HEK293 (cell line): ENCODE data around the gene SSBP3.
"Not testable (repeated sequence)": the region's sequence is repeated elsewhere in the genome, so short reads cannot be mapped to it uniquely, and the experiment has no call there.

ENCODE experiments used
- CTCF ChIA-PET: fragments of 350-600 bp; formaldehyde crosslinking; extraction: SDS; loops from one replicate; lab custom pipeline; 2021; ENCODE audit warnings: antibody characterized with exemption; lab: Yijun Ruan, JAX
- POLR2A ChIA-PET: fragments of 300-600 bp; formaldehyde crosslinking; extraction: SDS; loops from one replicate; lab custom pipeline; 2020; ENCODE audit warnings: antibody characterized with exemption, inconsistent platforms; lab: Yijun Ruan, JAX
- H3K27ac ChIP-seq: fragments of 200-500 bp; sonication (Bioruptor generic); 2 replicates; pipeline ENCODE4 v1.5.1; 2014; ENCODE audit warnings: low read depth, low read length, control low read depth, inconsistent platforms; ENCODE audit errors: extremely low read depth
- H3K36me3 ChIP-seq, 2 experiments: fragments of 200-500 bp in 1 of 2; sonication (Bioruptor generic) in 1 of 2; 1 replicate in 1 of 2; 2 replicates in 1 of 2; pipeline ENCODE4 v1.5.1; 2014 to 2017; ENCODE audit warnings: inconsistent platforms in 2 of 2, low read length in 2 of 2; ENCODE audit not compliant: control insufficient read depth in 2 of 2, insufficient read depth in 1 of 2
- H3K4me1 ChIP-seq: fragments of 200-500 bp; sonication (Bioruptor generic); 2 replicates; pipeline ENCODE4 v1.5.1; 2014; ENCODE audit warnings: mild to moderate bottlenecking, low read length, inconsistent platforms; ENCODE audit not compliant: control insufficient read depth, insufficient read depth
- H3K4me3 ChIP-seq: 2 replicates; pipeline ENCODE4 v1.5.1; 2011; ENCODE audit warnings: low read depth, mild to moderate bottlenecking, control low read depth, low read length, moderate library complexity
- H3K9me3 ChIP-seq: fragments of 200-500 bp; sonication (Bioruptor generic); 2 replicates; pipeline ENCODE4 v1.5.1; 2014; ENCODE audit warnings: low read depth, low read length, inconsistent platforms; ENCODE audit not compliant: control insufficient read depth, insufficient read depth
- EGR2 ChIP-seq: fragments of 450-650 bp; formaldehyde crosslinking; IDR thresholded peaks from 2 replicates; pipeline ENCODE4 v1.5.1; 2016; ENCODE audit warnings: low read depth, missing biosample characterization, missing genetic modification characterization
- HOXD13 ChIP-seq: sonication (generic); formaldehyde crosslinking; IDR thresholded peaks from 2 replicates; pipeline ENCODE4 v1.8.0; 2022; ENCODE audit warnings: missing genetic modification reagents, borderline replicate concordance
- KLF1 ChIP-seq: fragments of 450-650 bp; formaldehyde crosslinking; IDR thresholded peaks from 2 replicates; pipeline ENCODE4 v1.5.1; 2016; ENCODE audit warnings: missing biosample characterization, missing genetic modification characterization
- KLF17 ChIP-seq: fragments of 450-650 bp; formaldehyde crosslinking; IDR thresholded peaks from 2 replicates; pipeline ENCODE4 v1.5.1; 2016; ENCODE audit warnings: missing biosample characterization, missing genetic modification characterization
- KLF8 ChIP-seq: fragments of 450-650 bp; formaldehyde crosslinking; IDR thresholded peaks from 2 replicates; pipeline ENCODE4 v1.5.1; 2016; ENCODE audit warnings: missing biosample characterization, missing genetic modification characterization
- ZBTB10 ChIP-seq: fragments of 450-650 bp; formaldehyde crosslinking; IDR thresholded peaks from 2 replicates; pipeline ENCODE4 v1.5.1; 2016; ENCODE audit warnings: missing biosample characterization, missing genetic modification characterization
- ZFHX2 ChIP-seq: fragments of 450-650 bp; formaldehyde crosslinking; conservative IDR thresholded peaks from 2 replicates; pipeline ENCODE4 v1.5.1; 2016; ENCODE audit warnings: missing biosample characterization, missing genetic modification characterization
- ZFP3 ChIP-seq: fragments of 450-650 bp; formaldehyde crosslinking; IDR thresholded peaks from 2 replicates; pipeline ENCODE4 v1.5.1; 2016; ENCODE audit warnings: low read depth, missing biosample characterization, missing genetic modification characterization
- ZNF548 ChIP-seq: fragments of 450-650 bp; formaldehyde crosslinking; IDR thresholded peaks from 2 replicates; pipeline ENCODE4 v1.5.1; 2016; ENCODE audit warnings: missing biosample characterization, missing genetic modification characterization
- ZNF621 ChIP-seq: fragments of 450-650 bp; formaldehyde crosslinking; IDR thresholded peaks from 2 replicates; pipeline ENCODE4 v1.5.1; 2017; ENCODE audit warnings: missing biosample characterization, missing genetic modification characterization
- TF ChIP-seq, protein P1 (sequence below): fragments of 450-650 bp; formaldehyde crosslinking; IDR thresholded peaks from 2 replicates; pipeline ENCODE4 v1.5.1; 2016; ENCODE audit warnings: missing biosample characterization, missing genetic modification characterization

Gene SSBP3

GRCh38 chr1:54424398-54424797, 18.2 kb upstream of the SSBP3 start:
- CTCF ChIA-PET = no interaction called here
- POLR2A ChIA-PET = interaction anchor here (0.6 to 1.0 kb wide), 2 partner anchors 10 to 17 kb away, joined by 3 read pairs; no protein-coding TSS in a partner anchor
- no peak for TF ChIP-seq ZNF621 (tag by site-specific recombination)
- no peak for TF ChIP-seq HOXD13 (CRISPR knock-in tag)

DNA sequence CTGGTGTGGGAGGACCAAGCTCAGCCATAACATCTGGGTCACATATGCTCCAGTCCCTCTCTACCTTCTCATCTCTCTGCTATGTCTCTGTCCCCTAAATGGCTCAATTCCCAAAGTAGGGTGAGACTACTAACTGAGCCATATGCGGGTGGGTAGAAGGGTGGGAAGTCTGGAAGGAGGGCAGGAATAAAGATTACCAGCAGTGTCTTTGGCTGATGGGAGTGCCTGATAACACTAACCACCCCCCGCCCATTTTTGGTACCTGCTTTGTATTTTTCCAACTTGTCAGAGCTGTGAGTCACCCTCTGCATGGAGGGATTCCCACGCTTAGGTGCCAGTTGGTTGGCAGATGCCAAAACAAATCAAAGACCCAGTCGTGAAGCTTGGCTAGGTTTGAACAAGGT, 14.9 kb upstream of the SSBP3 start:
- no peak overlapping the region for H3K4me3 ChIP-seq
- TF ChIP-seq ZFHX2 (tag by site-specific recombination) = peak; percentile 34; the same call in 1 of the 2 replicates
- no peak for TF ChIP-seq KLF8 (tag by site-specific recombination)
- TF ChIP-seq, protein P1, sequence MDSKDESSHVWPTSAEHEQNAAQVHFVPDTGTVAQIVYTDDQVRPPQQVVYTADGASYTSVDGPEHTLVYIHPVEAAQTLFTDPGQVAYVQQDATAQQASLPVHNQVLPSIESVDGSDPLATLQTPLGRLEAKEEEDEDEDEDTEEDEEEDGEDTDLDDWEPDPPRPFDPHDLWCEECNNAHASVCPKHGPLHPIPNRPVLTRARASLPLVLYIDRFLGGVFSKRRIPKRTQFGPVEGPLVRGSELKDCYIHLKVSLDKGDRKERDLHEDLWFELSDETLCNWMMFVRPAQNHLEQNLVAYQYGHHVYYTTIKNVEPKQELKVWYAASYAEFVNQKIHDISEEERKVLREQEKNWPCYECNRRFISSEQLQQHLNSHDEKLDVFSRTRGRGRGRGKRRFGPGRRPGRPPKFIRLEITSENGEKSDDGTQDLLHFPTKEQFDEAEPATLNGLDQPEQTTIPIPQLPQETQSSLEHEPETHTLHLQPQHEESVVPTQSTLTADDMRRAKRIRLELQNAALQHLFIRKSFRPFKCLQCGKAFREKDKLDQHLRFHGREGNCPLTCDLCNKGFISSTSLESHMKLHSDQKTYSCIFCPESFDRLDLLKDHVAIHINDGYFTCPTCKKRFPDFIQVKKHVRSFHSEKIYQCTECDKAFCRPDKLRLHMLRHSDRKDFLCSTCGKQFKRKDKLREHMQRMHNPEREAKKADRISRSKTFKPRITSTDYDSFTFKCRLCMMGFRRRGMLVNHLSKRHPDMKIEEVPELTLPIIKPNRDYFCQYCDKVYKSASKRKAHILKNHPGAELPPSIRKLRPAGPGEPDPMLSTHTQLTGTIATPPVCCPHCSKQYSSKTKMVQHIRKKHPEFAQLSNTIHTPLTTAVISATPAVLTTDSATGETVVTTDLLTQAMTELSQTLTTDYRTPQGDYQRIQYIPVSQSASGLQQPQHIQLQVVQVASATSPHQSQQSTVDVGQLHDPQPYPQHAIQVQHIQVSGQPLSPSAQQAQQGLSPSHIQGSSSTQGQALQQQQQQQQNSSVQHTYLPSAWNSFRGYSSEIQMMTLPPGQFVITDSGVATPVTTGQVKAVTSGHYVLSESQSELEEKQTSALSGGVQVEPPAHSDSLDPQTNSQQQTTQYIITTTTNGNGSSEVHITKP (tag by site-specific recombination) = peak; percentile 98
- peak; percentile 42; the same call in 1 of the 2 replicates for TF ChIP-seq KLF1 (tag by site-specific recombination)
- TF ChIP-seq EGR2 = peak; percentile 41; the same call in 1 of the 2 replicates
- no peak for TF ChIP-seq ZNF548 (tag by site-specific recombination)
- TF ChIP-seq KLF17 (tag by site-specific recombination) = 0 out of 2 replicates have a peak, but pooled peaks have one; percentile 26
- TF ChIP-seq ZFP3 (tag by site-specific recombination) = no peak
- TF ChIP-seq ZBTB10 (tag by site-specific recombination) = no peak
- TF ChIP-seq, all 188 proteins: peak for 5
- no peaks in the 10 kb centered on the region for H3K36me3 ChIP-seq
- H3K4me1 ChIP-seq = no peaks in the 10 kb centered on the region
- POLR2A ChIA-PET = no interaction called here
- H3K27ac ChIP-seq = no peak overlapping the region
- CTCF ChIA-PET = no interaction called here
- no peaks in the 10 kb centered on the region for H3K9me3 ChIP-seq

More at GRCh38 chr1:54424398-54424797, 18.2 kb upstream of the SSBP3 start:
- Histone ChIP-seq H3K27ac (no peak overlapping the region), H3K9me3 (no peaks in the 10 kb centered on the region), H3K4me3 (no peak overlapping the region), H3K36me3 (no peaks in the 10 kb centered on the region), H3K4me1 (no peaks in the 10 kb centered on the region)

- H3K36me3 ChIP-seq, H3K27ac ChIP-seq, H3K4me3 ChIP-seq, POLR2A ChIA-PET, H3K9me3 ChIP-seq, H3K4me1 ChIP-seq: not testable (repeated sequence)
- CTCF ChIA-PET = interaction anchor here (0.8 kb wide), 1 partner anchor 106 kb away, joined by 4 read pairs; no protein-coding TSS in a partner anchor
Observed at GRCh38 chr1:54418598-54418997, 12.4 kb upstream of the SSBP3 start.
